Liver (tissue), 3 donors: Measurements from ENCODE around the gene IGSF8.

Experiments used
- CTCF ChIP-seq: fragments of 150-350 bp; IDR thresholded peaks from 2 replicates; pipeline ENCODE4 v1.5.1; 2017; ENCODE audit warnings: improper control_type of control experiment, low read depth, low read length; ENCODE audit not compliant: missing input control
- FOXA2 ChIP-seq: IDR thresholded peaks from 2 replicates; pipeline ENCODE4 v1.6.1; 2016; ENCODE audit warnings: antibody characterized with exemption
- SP1 ChIP-seq: IDR thresholded peaks from 2 replicates; pipeline ENCODE4 v1.6.1; 2018; ENCODE audit warnings: antibody characterized with exemption, mild to moderate bottlenecking
- TF ChIP-seq, protein P1 (sequence below): IDR thresholded peaks from 2 replicates; pipeline ENCODE4 v1.6.1; 2016; ENCODE audit warnings: antibody characterized with exemption
- TF ChIP-seq, protein P2 (sequence below): IDR thresholded peaks from 2 replicates; pipeline ENCODE4 v1.6.1; 2016; ENCODE audit warnings: antibody characterized with exemption, mild to moderate bottlenecking
- donor health status: healthy.
- donor health status: healthy.

GRCh38 chr1:160076295-160076694 lies 22.1 kb downstream of the IGSF8 start:
- TF ChIP-seq CTCF (no peak), SP1 (no peak), FOXA2 (no peak)
- TF ChIP-seq, protein P1, sequence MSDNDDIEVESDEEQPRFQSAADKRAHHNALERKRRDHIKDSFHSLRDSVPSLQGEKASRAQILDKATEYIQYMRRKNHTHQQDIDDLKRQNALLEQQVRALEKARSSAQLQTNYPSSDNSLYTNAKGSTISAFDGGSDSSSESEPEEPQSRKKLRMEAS = no peak
- TF ChIP-seq, protein P2, sequence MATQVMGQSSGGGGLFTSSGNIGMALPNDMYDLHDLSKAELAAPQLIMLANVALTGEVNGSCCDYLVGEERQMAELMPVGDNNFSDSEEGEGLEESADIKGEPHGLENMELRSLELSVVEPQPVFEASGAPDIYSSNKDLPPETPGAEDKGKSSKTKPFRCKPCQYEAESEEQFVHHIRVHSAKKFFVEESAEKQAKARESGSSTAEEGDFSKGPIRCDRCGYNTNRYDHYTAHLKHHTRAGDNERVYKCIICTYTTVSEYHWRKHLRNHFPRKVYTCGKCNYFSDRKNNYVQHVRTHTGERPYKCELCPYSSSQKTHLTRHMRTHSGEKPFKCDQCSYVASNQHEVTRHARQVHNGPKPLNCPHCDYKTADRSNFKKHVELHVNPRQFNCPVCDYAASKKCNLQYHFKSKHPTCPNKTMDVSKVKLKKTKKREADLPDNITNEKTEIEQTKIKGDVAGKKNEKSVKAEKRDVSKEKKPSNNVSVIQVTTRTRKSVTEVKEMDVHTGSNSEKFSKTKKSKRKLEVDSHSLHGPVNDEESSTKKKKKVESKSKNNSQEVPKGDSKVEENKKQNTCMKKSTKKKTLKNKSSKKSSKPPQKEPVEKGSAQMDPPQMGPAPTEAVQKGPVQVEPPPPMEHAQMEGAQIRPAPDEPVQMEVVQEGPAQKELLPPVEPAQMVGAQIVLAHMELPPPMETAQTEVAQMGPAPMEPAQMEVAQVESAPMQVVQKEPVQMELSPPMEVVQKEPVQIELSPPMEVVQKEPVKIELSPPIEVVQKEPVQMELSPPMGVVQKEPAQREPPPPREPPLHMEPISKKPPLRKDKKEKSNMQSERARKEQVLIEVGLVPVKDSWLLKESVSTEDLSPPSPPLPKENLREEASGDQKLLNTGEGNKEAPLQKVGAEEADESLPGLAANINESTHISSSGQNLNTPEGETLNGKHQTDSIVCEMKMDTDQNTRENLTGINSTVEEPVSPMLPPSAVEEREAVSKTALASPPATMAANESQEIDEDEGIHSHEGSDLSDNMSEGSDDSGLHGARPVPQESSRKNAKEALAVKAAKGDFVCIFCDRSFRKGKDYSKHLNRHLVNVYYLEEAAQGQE = no peak
